Endothelial cell (in vitro differentiated cells): ENCODE measurements around the gene COPS6. TPM values are rescaled to one million over a fixed set of nuclear protein-coding genes. Genes with fewer than 3 reads are reported as not detected.

Experiments
- DNase-seq: peaks from one replicate; pipeline ENCODE4 v3.0.0; 2021; ENCODE audit warnings: low spot score
- H3K27ac Mint-ChIP-seq: one replicate; pipeline ENCODE4 v1.8.0; 2021; ENCODE audit warnings: mixed read lengths, inconsistent platforms; ENCODE audit not compliant: unreplicated experiment
- H3K27me3 Mint-ChIP-seq: one replicate; pipeline ENCODE4 v1.8.0; 2021; ENCODE audit warnings: mild to moderate bottlenecking, moderate library complexity, mixed read lengths, inconsistent platforms; ENCODE audit not compliant: unreplicated experiment
- H3K36me3 Mint-ChIP-seq: one replicate; pipeline ENCODE4 v1.8.0; 2021; ENCODE audit warnings: mild to moderate bottlenecking, low read depth, mixed read lengths, inconsistent platforms; ENCODE audit not compliant: unreplicated experiment
- H3K4me1 Mint-ChIP-seq: one replicate; pipeline ENCODE4 v1.8.0; 2021; ENCODE audit warnings: mild to moderate bottlenecking, mixed read lengths, inconsistent platforms; ENCODE audit not compliant: unreplicated experiment
- H3K4me3 Mint-ChIP-seq: one replicate; pipeline ENCODE4 v1.8.0; 2021; ENCODE audit warnings: mild to moderate bottlenecking, mixed read lengths, inconsistent platforms; ENCODE audit not compliant: unreplicated experiment
- H3K9me3 Mint-ChIP-seq: one replicate; pipeline ENCODE4 v1.8.0; 2021; ENCODE audit warnings: mixed read lengths, inconsistent platforms; ENCODE audit not compliant: unreplicated experiment
- CTCF ChIP-seq: fragments of 200-600 bp; sonication (generic); IDR thresholded peaks from one replicate; pipeline ENCODE4 v1.5.0; 2021; ENCODE audit warnings: antibody characterized with exemption; ENCODE audit not compliant: unreplicated experiment
- total RNA-seq: library from RNA; stranded (reverse); fragmentation: NEBNext Ultra II Directional; extraction: Animal tissue kit (Norgen Biotek cat#: 25700); gene quantifications from one replicate; pipeline ENCODE4 v1.2.1, GENCODE V29; 2021; ENCODE audit not compliant: unreplicated experiment

The COPS6 gene
- total RNA-seq, 1 donor from 2014 or later, result 82.4 TPM

DNA sequence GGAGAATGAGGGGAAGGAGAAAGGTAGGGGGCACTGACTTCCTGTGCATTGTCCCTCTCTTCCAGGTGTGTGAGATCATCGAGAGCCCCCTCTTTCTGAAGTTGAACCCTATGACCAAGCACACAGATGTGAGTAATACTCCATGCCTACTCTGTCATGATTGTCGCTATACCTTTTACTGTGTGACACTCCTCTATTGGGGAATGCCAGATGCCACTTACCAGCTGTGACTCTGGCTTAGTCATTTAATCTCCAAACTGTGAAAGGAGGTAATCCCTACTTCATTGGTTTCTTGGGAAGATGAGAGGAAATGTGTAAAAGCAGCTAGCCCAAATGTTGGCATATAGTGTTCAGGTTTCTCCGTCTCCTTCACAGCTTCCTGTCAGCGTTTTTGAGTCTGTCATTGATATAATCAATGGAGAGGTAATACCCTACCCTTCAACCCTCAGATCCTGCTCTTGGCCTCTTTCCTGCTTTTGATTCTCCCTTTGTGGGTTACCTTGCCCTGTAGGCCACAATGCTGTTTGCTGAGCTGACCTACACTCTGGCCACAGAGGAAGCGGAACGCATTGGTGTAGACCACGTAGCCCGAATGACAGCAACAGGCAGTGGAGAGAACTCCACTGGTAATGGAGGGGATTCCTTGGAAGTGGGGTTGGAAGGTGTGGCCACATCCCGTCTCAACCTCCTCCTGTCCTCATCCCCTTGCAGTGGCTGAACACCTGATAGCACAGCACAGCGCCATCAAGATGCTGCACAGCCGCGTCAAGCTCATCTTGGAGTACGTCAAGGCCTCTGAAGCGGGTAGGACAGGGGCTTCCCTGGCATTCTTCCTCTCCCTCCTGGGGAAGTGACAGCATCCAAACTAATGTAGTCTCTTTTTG, 2.0 kb downstream of the COPS6 start:
- no peak for DNase-seq
- Mint-ChIP-seq H3K27ac (peak overlapping the region; percentile 74), H3K4me1 (peaks cover 52% of the 10 kb centered on the region), H3K27me3 (peaks cover 18% of the 10 kb centered on the region), H3K4me3 (peak overlapping the region; percentile 67), H3K36me3 (peaks cover 48% of the 10 kb centered on the region), H3K9me3 (no peaks in the 10 kb centered on the region)
- no peak for TF ChIP-seq CTCF

- Mint-ChIP-seq H3K27me3 (peaks cover 24% of the 10 kb centered on the region), H3K4me3 (peak overlapping the region; percentile 53), H3K9me3 (no peaks in the 10 kb centered on the region), H3K36me3 (peaks cover 51% of the 10 kb centered on the region), H3K27ac (peak overlapping the region; percentile 75), H3K4me1 (peaks cover 54% of the 10 kb centered on the region)
- no peak for DNase-seq
- TF ChIP-seq CTCF, result no peak
These were observed 2.8 kb downstream of the COPS6 start for GRCh38 chr7:100091411-100092181.

DNA sequence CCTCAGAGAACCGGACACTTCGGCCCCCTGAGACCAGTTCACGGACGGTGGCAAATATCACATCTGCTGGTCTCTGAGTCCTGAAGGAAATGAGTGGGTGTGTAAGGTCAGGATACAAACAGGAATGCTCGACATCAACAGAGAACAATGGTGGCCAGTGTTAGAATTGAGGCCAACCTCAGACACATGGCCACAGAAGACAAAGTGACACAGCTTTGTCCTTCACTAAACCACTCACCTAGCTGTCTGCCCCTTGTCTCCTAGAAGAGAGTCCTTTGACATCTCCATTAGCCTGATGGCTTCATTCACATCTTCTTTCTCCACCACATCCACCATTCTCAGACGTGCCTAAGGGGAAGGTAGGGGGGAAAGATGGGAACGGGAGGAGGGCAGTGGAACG, 4.3 kb downstream of the COPS6 start:
- no peak for TF ChIP-seq CTCF
- Mint-ChIP-seq H3K36me3 (peaks cover 62% of the 10 kb centered on the region), H3K4me1 (peaks cover 58% of the 10 kb centered on the region), H3K27me3 (peaks cover 30% of the 10 kb centered on the region), H3K4me3 (peak overlapping the region; percentile 82), H3K27ac (peak overlapping the region; percentile 72), H3K9me3 (no peaks in the 10 kb centered on the region)
- no peak for DNase-seq

DNA sequence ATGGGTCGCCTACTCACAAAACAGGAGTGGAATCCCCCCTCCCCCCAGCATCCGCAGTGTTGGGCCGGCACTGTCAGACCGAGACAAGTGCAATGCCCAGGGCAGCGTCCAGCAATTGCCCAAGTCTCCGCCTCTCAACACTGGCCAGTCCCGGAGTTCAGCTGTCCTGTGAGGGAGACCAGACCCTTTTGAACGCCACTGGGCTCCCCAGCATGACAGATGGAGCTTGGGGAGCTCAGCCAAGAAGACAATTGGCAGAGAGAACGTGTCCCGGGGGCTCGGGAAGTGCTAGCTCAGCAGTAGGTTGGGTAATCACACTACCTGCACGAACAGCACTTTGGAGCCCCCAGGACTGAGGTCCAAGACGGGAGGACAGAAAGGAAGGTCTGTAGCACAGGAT, 4.7 kb downstream of the COPS6 start:
- Mint-ChIP-seq H3K4me1 (peaks cover 60% of the 10 kb centered on the region), H3K36me3 (peaks cover 67% of the 10 kb centered on the region), H3K27ac (peak overlapping the region; percentile 72), H3K27me3 (peaks cover 33% of the 10 kb centered on the region), H3K4me3 (peak overlapping the region; percentile 82), H3K9me3 (no peaks in the 10 kb centered on the region)
- no peak for DNase-seq
- TF ChIP-seq CTCF, result no peak
